ENCODE measurements around the gene BMPR1B.

BMPR1B gene

DNA sequence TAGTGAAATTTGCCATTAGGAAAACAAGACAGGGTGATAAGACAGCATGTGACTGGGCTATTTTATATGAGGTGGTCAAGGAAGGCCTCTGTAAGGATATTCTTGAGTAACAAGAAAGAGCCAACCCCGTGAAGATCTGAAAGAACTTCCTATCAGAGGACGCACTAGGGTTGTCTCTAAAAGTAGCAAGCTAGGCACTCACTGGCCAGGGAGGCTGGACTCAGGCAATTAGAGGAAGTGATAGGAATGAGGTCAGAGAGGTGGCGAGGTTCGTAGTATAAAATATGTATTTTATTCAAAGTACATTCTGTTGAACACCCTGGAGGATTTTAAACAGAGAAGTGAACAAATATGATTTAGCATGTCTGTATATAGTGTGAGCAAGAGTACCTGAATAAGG, 4.6 kb downstream of the BMPR1B start:
- no peaks in the 10 kb centered on the region for H3K9me3 ChIP-seq (ENCODE audit: control insufficient read depth in 5 of 5, low read length in 5 of 5)
- peaks cover 0 to 11% (median 9%) of the 10 kb centered on the region in 5 donors for H3K4me1 ChIP-seq (ENCODE audit: control insufficient read depth in 5 of 5, insufficient read depth in 5 of 5, low read length in 5 of 5)
- H3K4me3 ChIP-seq (ENCODE audit: low read depth in 1 of 5, low read length in 5 of 5): no peak overlapping the region
- no peaks in the 10 kb centered on the region for H3K36me3 ChIP-seq (ENCODE audit: control insufficient read depth in 5 of 5, insufficient read depth in 5 of 5, low read length in 5 of 5)
- no peak overlapping the region for H3K9ac ChIP-seq (ENCODE audit: low read length in 5 of 5)
- no peak overlapping the region for H3K27ac ChIP-seq (ENCODE audit: low read depth, low read length)
- peaks cover 0 to 24% (median 8%) of the 10 kb centered on the region in 5 donors for H3K27me3 ChIP-seq (ENCODE audit: control insufficient read depth in 5 of 5, insufficient read depth in 4 of 5, low read length in 5 of 5)

DNA sequence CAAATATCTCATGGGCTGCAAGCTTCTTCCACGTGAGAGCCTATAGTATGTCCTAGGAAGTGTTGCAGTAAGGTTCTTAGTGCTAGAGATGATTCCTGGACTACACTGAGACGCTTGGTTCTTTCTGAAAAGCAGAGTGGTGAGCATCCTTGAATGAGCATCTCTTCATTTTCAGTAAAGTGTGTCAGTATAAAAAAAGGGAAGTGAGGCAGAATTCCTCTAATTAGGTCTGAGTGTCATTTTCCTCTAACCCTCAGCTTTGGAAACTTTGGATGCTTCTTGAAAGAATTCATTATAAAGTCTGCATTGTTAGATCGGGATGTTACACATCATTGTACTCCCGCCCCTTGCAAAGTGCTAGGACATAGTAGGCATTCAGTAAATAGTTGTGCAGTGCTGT, 5.2 kb downstream of the BMPR1B start:
- H3K27me3 ChIP-seq (ENCODE audit: control insufficient read depth in 5 of 5, insufficient read depth in 4 of 5, low read length in 5 of 5): peaks cover 0 to 21% (median 8%) of the 10 kb centered on the region in 5 donors
- peaks cover 0 to 8% (median 6%) of the 10 kb centered on the region in 5 donors for H3K4me1 ChIP-seq (ENCODE audit: control insufficient read depth in 5 of 5, insufficient read depth in 5 of 5, low read length in 5 of 5)
- no peaks in the 10 kb centered on the region for H3K36me3 ChIP-seq (ENCODE audit: control insufficient read depth in 5 of 5, insufficient read depth in 5 of 5, low read length in 5 of 5)
- no peak overlapping the region for H3K27ac ChIP-seq (ENCODE audit: low read depth, low read length)
- H3K4me3 ChIP-seq (ENCODE audit: low read depth in 1 of 5, low read length in 5 of 5): no peak overlapping the region
- H3K9me3 ChIP-seq (ENCODE audit: control insufficient read depth in 5 of 5, low read length in 5 of 5): no peaks in the 10 kb centered on the region
- no peak overlapping the region for H3K9ac ChIP-seq (ENCODE audit: low read length in 5 of 5)

DNA sequence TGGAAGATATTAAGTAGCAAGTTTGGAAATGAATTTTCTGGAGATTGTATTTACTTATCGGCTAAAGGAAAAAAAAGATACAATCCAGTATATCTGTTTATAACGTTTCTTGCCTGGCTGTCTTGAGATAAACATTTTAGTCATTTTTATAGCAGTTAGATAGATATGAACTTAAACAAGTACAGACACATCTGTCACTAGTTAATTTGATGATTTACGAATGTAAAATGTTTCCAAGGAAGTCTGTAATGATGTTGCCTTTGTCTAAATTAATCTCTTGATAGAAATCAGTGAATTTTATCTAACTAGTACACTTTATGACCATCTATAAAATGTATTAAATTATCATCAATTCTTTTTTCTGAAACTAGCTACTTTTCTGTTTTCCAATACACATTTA, 5.7 kb downstream of the BMPR1B start:
- Histone ChIP-seq H3K4me1 (ENCODE audit: control insufficient read depth in 5 of 5, insufficient read depth in 5 of 5, low read length in 5 of 5) (peaks cover 0 to 4% (median 3%) of the 10 kb centered on the region in 5 donors), H3K9ac (ENCODE audit: low read length in 5 of 5) (no peak overlapping the region), H3K27me3 (ENCODE audit: control insufficient read depth in 5 of 5, insufficient read depth in 4 of 5, low read length in 5 of 5) (peaks cover 0 to 18% (median 5%) of the 10 kb centered on the region in 5 donors), H3K9me3 (ENCODE audit: control insufficient read depth in 5 of 5, low read length in 5 of 5) (no peaks in the 10 kb centered on the region), H3K36me3 (ENCODE audit: control insufficient read depth in 5 of 5, insufficient read depth in 5 of 5, low read length in 5 of 5) (no peaks in the 10 kb centered on the region), H3K27ac (ENCODE audit: low read depth, low read length) (no peak overlapping the region), H3K4me3 (ENCODE audit: low read depth in 1 of 5, low read length in 5 of 5) (no peak overlapping the region)

DNA sequence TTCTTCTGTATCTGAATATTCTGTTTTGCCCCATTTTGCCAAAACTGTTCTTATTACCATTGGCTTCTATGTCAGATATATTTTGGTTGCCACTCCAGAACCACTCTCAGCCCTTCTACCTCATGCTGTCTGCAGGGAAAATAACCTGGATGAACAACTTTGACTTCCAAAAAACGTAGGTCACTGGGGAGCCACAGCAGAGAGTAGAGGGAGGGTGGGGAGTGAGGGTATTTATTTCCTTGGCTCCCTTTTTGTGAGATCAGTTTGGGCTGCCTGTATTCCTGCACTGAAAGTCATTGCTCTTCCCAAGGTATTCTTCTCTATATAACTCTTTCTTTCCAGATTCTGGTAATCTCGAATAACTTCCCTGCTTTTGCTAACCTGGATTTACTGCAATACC, 6.3 kb downstream of the BMPR1B start:
- H3K4me1 ChIP-seq (ENCODE audit: control insufficient read depth in 5 of 5, insufficient read depth in 5 of 5, low read length in 5 of 5): no peaks in the 10 kb centered on the region
- H3K27ac ChIP-seq (ENCODE audit: low read depth, low read length): no peak overlapping the region
- no peak overlapping the region for H3K4me3 ChIP-seq (ENCODE audit: low read depth in 1 of 5, low read length in 5 of 5)
- no peak overlapping the region for H3K9ac ChIP-seq (ENCODE audit: low read length in 5 of 5)
- H3K27me3 ChIP-seq (ENCODE audit: control insufficient read depth in 5 of 5, insufficient read depth in 4 of 5, low read length in 5 of 5): peaks cover 0 to 12% (median 1%) of the 10 kb centered on the region in 5 donors
- no peaks in the 10 kb centered on the region for H3K36me3 ChIP-seq (ENCODE audit: control insufficient read depth in 5 of 5, insufficient read depth in 5 of 5, low read length in 5 of 5)
- no peaks in the 10 kb centered on the region for H3K9me3 ChIP-seq (ENCODE audit: control insufficient read depth in 5 of 5, low read length in 5 of 5)

DNA sequence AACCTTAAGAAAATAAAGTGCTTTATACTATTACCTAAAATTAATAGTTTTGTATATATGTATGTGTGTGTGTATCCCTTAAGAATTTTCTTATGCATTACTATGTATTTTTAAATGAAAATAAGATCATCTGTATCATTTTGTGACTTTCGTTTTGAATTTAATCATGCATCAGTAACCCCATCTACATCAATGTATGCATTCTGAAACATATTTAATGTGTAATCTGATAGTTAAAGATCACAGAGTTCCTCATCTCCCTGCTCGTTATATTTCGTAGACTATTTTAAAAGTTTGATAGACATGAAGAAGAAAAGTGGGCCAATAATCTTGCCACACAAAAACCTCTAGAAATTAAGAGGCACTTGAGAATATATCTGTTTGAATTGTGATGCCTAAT, 7.4 kb downstream of the BMPR1B start:
- Histone ChIP-seq H3K9me3 (ENCODE audit: control insufficient read depth in 5 of 5, low read length in 5 of 5) (no peaks in the 10 kb centered on the region), H3K36me3 (ENCODE audit: control insufficient read depth in 5 of 5, insufficient read depth in 5 of 5, low read length in 5 of 5) (no peaks in the 10 kb centered on the region), H3K4me3 (ENCODE audit: low read depth in 1 of 5, low read length in 5 of 5) (no peak overlapping the region), H3K27ac (ENCODE audit: low read depth, low read length) (no peak overlapping the region), H3K9ac (ENCODE audit: low read length in 5 of 5) (no peak overlapping the region), H3K27me3 (ENCODE audit: control insufficient read depth in 5 of 5, insufficient read depth in 4 of 5, low read length in 5 of 5) (peaks cover 0 to 5% (median 0%) of the 10 kb centered on the region in 5 donors), H3K4me1 (ENCODE audit: control insufficient read depth in 5 of 5, insufficient read depth in 5 of 5, low read length in 5 of 5) (no peaks in the 10 kb centered on the region)

DNA sequence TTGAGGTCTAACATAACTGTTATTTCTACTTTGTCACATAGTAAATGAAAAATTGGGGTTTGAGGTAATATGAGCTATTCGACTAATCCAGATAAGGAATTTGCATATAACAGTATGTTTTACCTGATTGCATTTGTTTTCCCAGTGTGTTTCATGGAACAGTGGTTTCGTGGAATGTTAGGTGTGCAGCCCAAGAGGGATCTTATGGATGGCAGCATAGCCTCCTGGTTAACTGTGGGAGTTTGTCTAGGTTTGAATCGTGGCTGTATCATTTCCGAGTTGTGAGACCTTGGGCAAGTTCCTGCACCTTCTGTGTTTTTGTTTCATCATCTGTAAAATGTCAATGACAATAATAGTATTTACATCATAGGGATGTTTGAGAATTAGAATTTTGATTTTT, 7.9 kb downstream of the BMPR1B start:
- peaks cover 0 to 2% (median 0%) of the 10 kb centered on the region in 5 donors for H3K27me3 ChIP-seq (ENCODE audit: control insufficient read depth in 5 of 5, insufficient read depth in 4 of 5, low read length in 5 of 5)
- no peaks in the 10 kb centered on the region for H3K36me3 ChIP-seq (ENCODE audit: control insufficient read depth in 5 of 5, insufficient read depth in 5 of 5, low read length in 5 of 5)
- no peak overlapping the region for H3K27ac ChIP-seq (ENCODE audit: low read depth, low read length)
- H3K9me3 ChIP-seq (ENCODE audit: control insufficient read depth in 5 of 5, low read length in 5 of 5): no peaks in the 10 kb centered on the region
- no peaks in the 10 kb centered on the region for H3K4me1 ChIP-seq (ENCODE audit: control insufficient read depth in 5 of 5, insufficient read depth in 5 of 5, low read length in 5 of 5)
- no peak overlapping the region for H3K4me3 ChIP-seq (ENCODE audit: low read depth in 1 of 5, low read length in 5 of 5)
- H3K9ac ChIP-seq (ENCODE audit: low read length in 5 of 5): no peak overlapping the region

DNA sequence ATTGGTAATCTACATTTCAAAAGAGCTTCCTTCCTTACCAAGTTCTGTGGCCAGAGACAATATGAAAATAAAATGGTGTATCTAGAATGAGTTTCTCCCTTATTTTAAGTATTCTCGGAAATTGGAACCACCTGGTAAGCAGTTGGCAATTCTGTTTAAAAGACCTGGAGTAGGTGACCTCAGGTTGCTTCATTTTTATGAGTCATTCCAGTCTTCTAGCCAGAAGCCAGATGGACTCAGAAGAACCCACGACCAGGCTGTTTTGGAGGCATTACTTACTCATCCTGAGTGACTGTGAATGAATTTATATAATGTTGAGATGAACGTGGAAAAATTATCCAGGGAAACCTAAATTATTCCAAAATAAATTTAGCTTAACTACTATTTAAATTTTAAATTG, 9.1 kb downstream of the BMPR1B start:
- H3K4me3 ChIP-seq (ENCODE audit: low read depth in 1 of 5, low read length in 5 of 5): no peak overlapping the region

DNA sequence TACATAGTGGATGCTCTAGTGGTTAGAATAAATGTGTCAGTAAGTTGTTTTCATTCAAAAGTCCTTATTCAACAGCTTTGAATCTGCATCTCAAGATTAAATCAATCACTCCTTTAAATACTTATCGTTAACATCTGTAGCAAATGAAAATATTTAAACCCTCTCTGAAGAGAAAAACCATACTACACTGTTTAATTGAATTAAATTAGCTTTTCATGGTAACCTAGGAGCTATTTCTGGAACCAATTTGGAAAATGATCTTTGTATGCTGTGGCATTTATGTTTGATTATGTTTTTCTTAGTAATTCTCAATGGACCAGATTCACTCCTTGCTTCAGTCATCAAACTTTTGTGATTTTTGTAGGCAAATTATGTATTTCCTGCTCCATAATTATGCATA, 9.7 kb downstream of the BMPR1B start:
- peaks cover 0 to 2% (median 0%) of the 10 kb centered on the region in 5 donors for H3K27me3 ChIP-seq (ENCODE audit: control insufficient read depth in 5 of 5, insufficient read depth in 4 of 5, low read length in 5 of 5)
- no peaks in the 10 kb centered on the region for H3K9me3 ChIP-seq (ENCODE audit: control insufficient read depth in 5 of 5, low read length in 5 of 5)
- no peaks in the 10 kb centered on the region for H3K4me1 ChIP-seq (ENCODE audit: control insufficient read depth in 5 of 5, insufficient read depth in 5 of 5, low read length in 5 of 5)
- no peak overlapping the region for H3K4me3 ChIP-seq (ENCODE audit: low read depth in 1 of 5, low read length in 5 of 5)
- no peak overlapping the region for H3K27ac ChIP-seq (ENCODE audit: low read depth, low read length)
- no peak overlapping the region for H3K9ac ChIP-seq (ENCODE audit: low read length in 5 of 5)
- H3K36me3 ChIP-seq (ENCODE audit: control insufficient read depth in 5 of 5, insufficient read depth in 5 of 5, low read length in 5 of 5): no peaks in the 10 kb centered on the region

More for the DNA sequence above, 9.1 kb downstream of the BMPR1B start:
- Histone ChIP-seq H3K4me1 (ENCODE audit: control insufficient read depth in 5 of 5, insufficient read depth in 5 of 5, low read length in 5 of 5) (no peaks in the 10 kb centered on the region), H3K36me3 (ENCODE audit: control insufficient read depth in 5 of 5, insufficient read depth in 5 of 5, low read length in 5 of 5) (no peaks in the 10 kb centered on the region), H3K27ac (ENCODE audit: low read depth, low read length) (no peak overlapping the region), H3K9ac (ENCODE audit: low read length in 5 of 5) (no peak overlapping the region), H3K27me3 (ENCODE audit: control insufficient read depth in 5 of 5, insufficient read depth in 4 of 5, low read length in 5 of 5) (peaks cover 0 to 2% (median 0%) of the 10 kb centered on the region in 5 donors), H3K9me3 (ENCODE audit: control insufficient read depth in 5 of 5, low read length in 5 of 5) (no peaks in the 10 kb centered on the region)

DNA sequence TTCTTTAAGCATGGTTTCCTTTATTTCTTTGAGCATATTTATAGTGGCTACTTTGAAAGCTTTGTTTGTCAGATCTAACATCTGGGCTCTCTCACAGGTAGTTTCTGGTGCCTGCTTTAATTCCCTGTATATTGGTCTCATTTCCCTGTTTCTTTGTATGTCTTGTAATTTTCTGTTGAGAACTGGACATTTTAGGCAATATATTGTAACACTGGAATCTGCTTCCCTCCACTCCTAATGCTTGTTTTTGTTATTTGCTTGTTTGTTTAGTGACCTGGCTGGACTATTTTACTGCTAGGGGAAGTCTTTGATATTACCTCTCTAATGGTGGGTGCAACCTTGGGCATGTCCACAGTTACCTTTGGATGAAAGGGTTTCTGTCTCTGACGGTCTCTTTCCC, 25.0 kb downstream of the BMPR1B start:
- no peak overlapping the region for H3K9ac ChIP-seq (ENCODE audit: low read length in 5 of 5)
- peaks cover 2 to 11% (median 5%) of the 10 kb centered on the region in 5 donors for H3K9me3 ChIP-seq (ENCODE audit: control insufficient read depth in 5 of 5, low read length in 5 of 5)
- H3K27ac ChIP-seq (ENCODE audit: low read depth, low read length): no peak overlapping the region
- no peaks in the 10 kb centered on the region for H3K4me1 ChIP-seq (ENCODE audit: control insufficient read depth in 5 of 5, insufficient read depth in 5 of 5, low read length in 5 of 5)
- peak overlapping the region in 1 of 5 donors; percentile 9 for H3K4me3 ChIP-seq (ENCODE audit: low read depth in 1 of 5, low read length in 5 of 5)
- no peaks in the 10 kb centered on the region for H3K27me3 ChIP-seq (ENCODE audit: control insufficient read depth in 5 of 5, insufficient read depth in 4 of 5, low read length in 5 of 5)
- H3K36me3 ChIP-seq (ENCODE audit: control insufficient read depth in 5 of 5, insufficient read depth in 5 of 5, low read length in 5 of 5): no peaks in the 10 kb centered on the region

DNA sequence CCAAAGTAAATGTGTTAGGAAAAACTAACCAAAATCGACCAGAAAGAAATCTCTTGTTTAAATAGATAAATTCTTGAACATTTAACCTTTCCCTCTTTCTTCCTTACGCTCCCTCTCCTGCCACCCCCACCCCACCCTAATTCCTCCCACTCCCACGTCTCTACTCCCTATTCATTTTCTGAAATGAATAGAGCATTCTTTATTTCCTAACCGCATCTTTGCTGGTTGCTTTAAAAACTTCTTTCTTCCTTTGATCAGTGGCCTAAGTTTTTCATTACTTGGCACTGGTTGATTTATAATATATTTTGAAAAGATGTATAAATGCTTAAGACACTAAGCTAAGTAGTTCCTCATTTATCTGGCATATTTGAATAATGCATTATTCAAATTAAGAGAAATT, 33.9 kb downstream of the BMPR1B start:
- no peak overlapping the region for H3K9ac ChIP-seq (ENCODE audit: low read length in 5 of 5)
- H3K27ac ChIP-seq (ENCODE audit: low read depth, low read length): no peak overlapping the region
- no peak overlapping the region for H3K4me3 ChIP-seq (ENCODE audit: low read depth in 1 of 5, low read length in 5 of 5)
- no peaks in the 10 kb centered on the region for H3K27me3 ChIP-seq (ENCODE audit: control insufficient read depth in 5 of 5, insufficient read depth in 4 of 5, low read length in 5 of 5)
- H3K9me3 ChIP-seq (ENCODE audit: control insufficient read depth in 5 of 5, low read length in 5 of 5): no peaks in the 10 kb centered on the region
- H3K4me1 ChIP-seq (ENCODE audit: control insufficient read depth in 5 of 5, insufficient read depth in 5 of 5, low read length in 5 of 5): no peaks in the 10 kb centered on the region
- no peaks in the 10 kb centered on the region for H3K36me3 ChIP-seq (ENCODE audit: control insufficient read depth in 5 of 5, insufficient read depth in 5 of 5, low read length in 5 of 5)

DNA sequence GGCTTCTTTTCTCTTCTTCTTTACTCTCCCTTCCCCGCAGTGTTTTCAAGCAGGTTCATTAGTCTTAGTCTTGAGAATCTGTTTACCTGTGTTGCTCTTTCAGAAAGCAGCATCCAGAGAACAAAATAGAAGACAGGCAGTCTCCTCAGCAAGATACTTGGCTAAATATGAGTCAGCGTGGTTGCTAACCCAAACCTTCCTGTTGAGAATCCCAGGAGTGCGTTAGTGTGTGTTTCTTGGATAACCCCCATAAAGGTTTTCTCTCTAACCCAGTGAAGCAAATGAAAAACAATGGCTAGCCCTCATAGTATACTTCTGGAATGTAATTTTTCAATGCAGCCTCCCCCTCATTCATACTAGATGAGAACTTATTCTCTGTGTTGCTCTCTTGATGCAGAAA, 41.1 kb downstream of the BMPR1B start:
- H3K27me3 ChIP-seq (ENCODE audit: control insufficient read depth in 5 of 5, insufficient read depth in 4 of 5, low read length in 5 of 5): no peaks in the 10 kb centered on the region
- no peak overlapping the region for H3K9ac ChIP-seq (ENCODE audit: low read length in 5 of 5)
- no peaks in the 10 kb centered on the region for H3K4me1 ChIP-seq (ENCODE audit: control insufficient read depth in 5 of 5, insufficient read depth in 5 of 5, low read length in 5 of 5)
- no peaks in the 10 kb centered on the region for H3K36me3 ChIP-seq (ENCODE audit: control insufficient read depth in 5 of 5, insufficient read depth in 5 of 5, low read length in 5 of 5)
- H3K27ac ChIP-seq (ENCODE audit: low read depth, low read length): no peak overlapping the region
- H3K4me3 ChIP-seq (ENCODE audit: low read depth in 1 of 5, low read length in 5 of 5): no peak overlapping the region
- no peaks in the 10 kb centered on the region for H3K9me3 ChIP-seq (ENCODE audit: control insufficient read depth in 5 of 5, low read length in 5 of 5)
